ENCODE results near the gene TTC31.

DNA sequence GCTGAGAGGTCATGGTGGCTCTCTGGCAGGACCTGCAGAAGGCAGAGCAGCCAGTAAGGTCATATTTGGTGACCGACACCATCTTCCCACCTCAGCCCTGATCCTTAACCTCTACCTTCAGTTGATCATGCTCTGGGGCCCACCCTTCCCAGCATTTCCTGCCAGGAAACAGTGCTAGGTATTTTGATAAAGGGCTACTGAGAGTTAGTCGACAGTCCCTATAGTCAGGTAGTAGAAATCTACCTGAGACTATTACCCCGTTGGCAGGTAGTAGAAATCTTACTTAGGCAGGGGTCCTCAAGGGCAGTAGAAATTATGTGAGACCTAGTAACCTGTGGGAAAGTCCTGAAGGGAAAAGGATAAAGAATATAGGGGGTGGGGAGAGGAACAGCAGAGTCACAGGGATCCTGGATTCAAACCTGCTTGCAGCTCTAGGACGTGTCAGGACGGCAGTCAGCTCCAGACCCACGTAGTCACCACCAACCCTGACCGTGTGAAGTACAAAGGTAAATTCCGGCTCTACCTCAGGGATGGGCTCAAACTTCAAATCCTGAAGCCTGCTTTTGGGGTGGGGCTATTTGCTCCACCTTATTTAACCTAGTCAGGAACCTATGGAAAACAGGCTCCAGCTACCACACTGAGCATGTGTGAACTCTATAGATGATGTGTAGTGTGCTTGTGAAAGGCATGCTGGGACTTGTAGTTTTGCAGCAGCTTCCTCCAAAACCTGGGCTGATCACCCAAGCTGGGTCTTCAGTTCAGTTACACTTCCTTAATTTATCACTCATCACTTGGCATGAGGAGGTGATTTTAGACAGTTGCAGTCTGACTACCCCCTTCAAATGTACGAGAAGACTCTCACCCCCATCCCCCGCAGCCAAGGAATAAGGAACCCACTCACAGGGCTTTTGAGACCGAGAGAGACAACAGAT is 43.1 kb downstream of the TTC31 start, which contains the start of gene DQX1:
- TF ChIP-seq, protein P1, sequence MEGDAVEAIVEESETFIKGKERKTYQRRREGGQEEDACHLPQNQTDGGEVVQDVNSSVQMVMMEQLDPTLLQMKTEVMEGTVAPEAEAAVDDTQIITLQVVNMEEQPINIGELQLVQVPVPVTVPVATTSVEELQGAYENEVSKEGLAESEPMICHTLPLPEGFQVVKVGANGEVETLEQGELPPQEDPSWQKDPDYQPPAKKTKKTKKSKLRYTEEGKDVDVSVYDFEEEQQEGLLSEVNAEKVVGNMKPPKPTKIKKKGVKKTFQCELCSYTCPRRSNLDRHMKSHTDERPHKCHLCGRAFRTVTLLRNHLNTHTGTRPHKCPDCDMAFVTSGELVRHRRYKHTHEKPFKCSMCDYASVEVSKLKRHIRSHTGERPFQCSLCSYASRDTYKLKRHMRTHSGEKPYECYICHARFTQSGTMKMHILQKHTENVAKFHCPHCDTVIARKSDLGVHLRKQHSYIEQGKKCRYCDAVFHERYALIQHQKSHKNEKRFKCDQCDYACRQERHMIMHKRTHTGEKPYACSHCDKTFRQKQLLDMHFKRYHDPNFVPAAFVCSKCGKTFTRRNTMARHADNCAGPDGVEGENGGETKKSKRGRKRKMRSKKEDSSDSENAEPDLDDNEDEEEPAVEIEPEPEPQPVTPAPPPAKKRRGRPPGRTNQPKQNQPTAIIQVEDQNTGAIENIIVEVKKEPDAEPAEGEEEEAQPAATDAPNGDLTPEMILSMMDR (IDR thresholded peaks at IDR 0.05), result no peak
- TF ChIP-seq POLR2A (IDR thresholded peaks at IDR 0.05), result no peak

All from lower leg skin (tissue), 3 donors.